K562 (cell line): ENCODE results near the gene SORCS2. TPM values are rescaled to one million over a fixed set of nuclear protein-coding genes. Genes with fewer than 3 reads are reported as not detected.

Experiments
- ATAC-seq: fragments of 200-7000 bp; cut with Tn5 transposase; 3 replicates; pipeline ENCODE4 v1.9.1; 2020; ENCODE audit warnings: moderate library complexity
- BruUV-seq: library from RNA; stranded (reverse); fragments of 400-500 nt; replicated peaks from 2 replicates; lab custom pipeline; 2021; lab: Mats Ljungman, UMichigan
- CTCF ChIA-PET: fragments of 300-600 bp; formaldehyde crosslinking; extraction: SDS; loops from one replicate; lab custom pipeline; 2021; ENCODE audit warnings: low intra/inter-chr PET ratio; lab: Yijun Ruan, JAX
- POLR2A ChIA-PET: fragments of 300-600, 350-650 bp; sonication (Branson Sonifier 250); formaldehyde crosslinking; extraction: SDS; loops from one replicate; lab custom pipeline; 2021; ENCODE audit warnings: antibody characterized with exemption, inconsistent platforms; lab: Yijun Ruan, JAX
- DNase-seq, 4 experiments: peaks; one replicate each; pipeline versions ENCODE4 v3.0.0 to v3.0.0-alpha.2; 2011 to 2018; ENCODE audit warnings: low spot score in 3 of 4, mixed read lengths in 3 of 4; ENCODE audit errors: extremely low read depth in 1 of 4
- FAIRE-seq: peaks from 2 replicates; lab custom pipeline; 2011; peaks lifted over from hg19 to GRCh38; lab: Jason Lieb, UNC
- H2AFZ ChIP-seq: 2 replicates; pipeline ENCODE4 v1.6.0; 2011; ENCODE audit warnings: low read depth, low read length, control low read depth, inconsistent platforms
- H3K27ac ChIP-seq: fragments of 200-600 bp; 3 replicates; pipeline ENCODE4 v1.8.0; 2011; ENCODE audit warnings: low read depth, mild to moderate bottlenecking, control low read depth, inconsistent platforms, low read length, moderate library complexity, mixed read lengths; ENCODE audit errors: extremely low read depth
- H3K27me3 ChIP-seq, 2 experiments: fragments of 300-600 bp in 1 of 2; 2 replicates in 1 of 2; 3 replicates in 1 of 2; pipeline versions ENCODE4 v1.6.0 to v1.8.0; 2011; ENCODE audit warnings: inconsistent platforms in 2 of 2, low read length in 2 of 2, mild to moderate bottlenecking in 1 of 2, mixed read lengths in 1 of 2, moderate library complexity in 1 of 2; ENCODE audit not compliant: control insufficient read depth in 2 of 2, insufficient read depth in 2 of 2
- H3K36me3 ChIP-seq: fragments of 300-600 bp; 3 replicates; pipeline ENCODE4 v1.8.0; 2011; ENCODE audit warnings: mild to moderate bottlenecking, low read length, inconsistent platforms; ENCODE audit not compliant: control insufficient read depth, insufficient read depth
- H3K4me1 ChIP-seq, 2 experiments: fragments of 200-600 bp in 1 of 2; replicated peaks in 1 of 2; 2 replicates in 1 of 2; 3 replicates in 1 of 2; pipeline versions ENCODE4 v1.5.1 to v1.8.0; 2011; ENCODE audit warnings: inconsistent platforms in 2 of 2, low read length in 2 of 2, mild to moderate bottlenecking in 1 of 2, mixed read lengths in 1 of 2, moderate library complexity in 1 of 2; ENCODE audit not compliant: control insufficient read depth in 2 of 2, insufficient read depth in 2 of 2
- H3K4me2 ChIP-seq: 2 replicates; pipeline ENCODE4 v1.6.1; 2011; ENCODE audit warnings: low read length, control low read depth, inconsistent platforms, mixed read lengths; ENCODE audit not compliant: insufficient read depth
- H3K4me3 ChIP-seq: fragments of 200-600 bp; sonication (generic), shearing (Covaris generic); 2 replicates; pipeline ENCODE4 v1.5.1; 2016; ENCODE audit warnings: control low read depth, inconsistent platforms
- H3K79me2 ChIP-seq: fragments of 200-600 bp; 3 replicates; pipeline ENCODE4 v1.8.0; 2011; ENCODE audit warnings: low read length, inconsistent platforms; ENCODE audit not compliant: control insufficient read depth, insufficient read depth
- H3K9ac ChIP-seq, 2 experiments: 2 replicates each; pipeline versions ENCODE4 v1.6.0 to v1.6.1; 2011; ENCODE audit warnings: low read depth in 2 of 2, low read length in 2 of 2, control low read depth in 1 of 2, inconsistent platforms in 1 of 2, mild to moderate bottlenecking in 1 of 2, mixed read lengths in 1 of 2; ENCODE audit not compliant: insufficient read depth in 1 of 2
- H3K9me1 ChIP-seq: one replicate; pipeline ENCODE4 v1.6.0; 2011; ENCODE audit warnings: inconsistent platforms, mild to moderate bottlenecking, low read length, moderate library complexity; ENCODE audit not compliant: control insufficient read depth, insufficient read depth
- H3K9me3 ChIP-seq: replicated peaks from 2 replicates; pipeline ENCODE4 v1.5.1; 2011; ENCODE audit warnings: low read depth, low read length, inconsistent platforms; ENCODE audit not compliant: control insufficient read depth, insufficient read depth
- H4K20me1 ChIP-seq: replicated peaks from 2 replicates; pipeline ENCODE4 v1.6.1; 2011; ENCODE audit warnings: low read length, inconsistent platforms, mixed read lengths; ENCODE audit not compliant: control insufficient read depth, insufficient read depth
- E2F6 ChIP-seq, 2 experiments: IDR thresholded peaks; 2 replicates each; pipeline ENCODE4 v1.6.1; 2011; ENCODE audit warnings: borderline replicate concordance in 1 of 2, control low read depth in 1 of 2, low read depth in 1 of 2, low read length in 1 of 2, mild to moderate bottlenecking in 1 of 2, mixed read lengths in 1 of 2, moderate library complexity in 1 of 2; ENCODE audit not compliant: insufficient read depth in 1 of 2, insufficient read length in 1 of 2, poor library complexity in 1 of 2, severe bottlenecking in 1 of 2; ENCODE audit errors: extremely low read depth in 1 of 2
- ELF4 ChIP-seq: fragments of 450-650 bp; formaldehyde crosslinking; IDR thresholded peaks from 2 replicates; pipeline ENCODE4 v1.4.0; 2022; ENCODE audit warnings: missing genetic modification characterization
- FOXP4 ChIP-seq: sonication (generic); formaldehyde crosslinking; IDR thresholded peaks from 2 replicates; pipeline ENCODE4 v1.8.0; 2022; ENCODE audit warnings: mild to moderate bottlenecking, missing genetic modification reagents, borderline replicate concordance
- MCM2 ChIP-seq: fragments of 450-650 bp; IDR thresholded peaks from 2 replicates; pipeline ENCODE4 v1.6.1; 2017; ENCODE audit warnings: low read depth, mild to moderate bottlenecking
- MEIS2 ChIP-seq: fragments of 450-650 bp; IDR thresholded peaks from 2 replicates; pipeline ENCODE4 v1.6.1; 2014; ENCODE audit warnings: mild to moderate bottlenecking; ENCODE audit not compliant: partially characterized antibody
- MTA3 ChIP-seq: fragments of 450-650 bp; formaldehyde crosslinking; IDR thresholded peaks from 2 replicates; pipeline ENCODE4 v1.6.1; 2017; ENCODE audit warnings: mild to moderate bottlenecking, borderline replicate concordance
- NCOA6 ChIP-seq: fragments of 450-650 bp; IDR thresholded peaks from 2 replicates; pipeline ENCODE4 v1.6.1; 2017; ENCODE audit warnings: mild to moderate bottlenecking
- POLR2B ChIP-seq: fragments of 450-650 bp; IDR thresholded peaks from 2 replicates; pipeline ENCODE4 v1.6.1; 2018; ENCODE audit warnings: low read depth; ENCODE audit not compliant: partially characterized antibody
- SREBF2 ChIP-seq: sonication (generic); formaldehyde crosslinking; IDR thresholded peaks from 2 replicates; pipeline ENCODE4 v1.4.0; 2020; ENCODE audit warnings: mild to moderate bottlenecking, missing genetic modification reagents
- TCFL5 ChIP-seq: fragments of 250-450 bp; sonication (Bioruptor Pico); conservative IDR thresholded peaks from 2 replicates; pipeline ENCODE4 v1.6.1; 2021; ENCODE audit warnings: mild to moderate bottlenecking, moderate library complexity, matching md5 sums
- THAP7 ChIP-seq: fragments of 250-450 bp; sonication (Bioruptor Pico); IDR thresholded peaks from 2 replicates; pipeline ENCODE4 v1.5.0; 2021
- ZNF3 ChIP-seq: fragments of 250-450 bp; sonication (Bioruptor Pico); IDR thresholded peaks from 2 replicates; pipeline ENCODE4 v1.5.0; 2021; ENCODE audit warnings: mild to moderate bottlenecking, moderate library complexity
- ZNF436 ChIP-seq: fragments of 250-450, 450-650 bp; sonication (Bioruptor Pico); formaldehyde crosslinking; IDR thresholded peaks from 2 replicates; pipeline ENCODE4 v1.7.0; 2020; ENCODE audit warnings: mild to moderate bottlenecking
- ZNF551 ChIP-seq: fragments of 250-450 bp; sonication (Bioruptor Pico); IDR thresholded peaks from 2 replicates; pipeline ENCODE4 v1.5.0; 2021; ENCODE audit warnings: mild to moderate bottlenecking, moderate library complexity
- WGBS: fragments of 100-300 bp; shearing (Covaris generic); methylation state at CpG from one replicate; pipeline ENCODE4 v1.1.6; 2016; ENCODE audit warnings: low coverage, mixed read lengths; ENCODE audit not compliant: insufficient coverage; ENCODE audit errors: missing lambda C conversion rate; 5-methylcytosine and 5-hydroxymethylcytosine counted together
- in situ Hi-C: fragments of 300-500 bp; cut with MboI; formaldehyde crosslinking; loops from 4 replicates; pipeline ENCODE4 v1.15.0; 2018; ENCODE audit warnings: inconsistent platforms, mixed read lengths
- intact Hi-C: fragments of 100-400 bp; cut with micrococcal nuclease; formaldehyde crosslinking; loops from 2 replicates; pipeline ENCODE4 v1.14.2; 2022
- polyA plus RNA-seq, 8 experiments: library from polyadenylated mRNA; depleted of rRNA in 4 of 8; stranded (reverse) in 5 of 8; unstranded in 3 of 8; fragments of >200 nt; fragmentation: Nextera tagmentation in 2 of 8; fragmentation: Illumina TruSeq in 1 of 8; extraction: Ambion mirVana in 2 of 8; extraction: Trizol in 1 of 8; gene quantifications; 2 replicates each; pipeline versions ENCODE4 v1.2.1 to v1.2.3, GENCODE V29; 2011 to 2014; ENCODE audit warnings: inconsistent platforms in 1 of 8, missing spikeins in 1 of 8
- total RNA-seq, 7 experiments: library from RNA; depleted of rRNA in 6 of 7; stranded (reverse); fragments of >200 nt in 6 of 7; fragmentation: Illumina TruSeq in 2 of 7; extraction: Trizol in 2 of 7; gene quantifications; 2 replicates each; pipeline versions ENCODE4 v1.2.1 to v1.2.3, GENCODE V29; 2011 to 2021; ENCODE audit warnings: low replicate concordance in 1 of 7

Gene SORCS2
- total and polyA plus RNA-seq, 9 of the 15 experiments (the other 6 are each of a cell fraction or from before 2014, with no cell fraction given) = not detected

GRCh38 chr4:7556558-7556957, 364.2 kb downstream of the SORCS2 start:
- Histone ChIP-seq H3K4me2 (no peak overlapping the region), H3K36me3 (no peaks in the 10 kb centered on the region), H3K4me3 (no peak overlapping the region), H3K27ac (no peak overlapping the region), H3K9me1 (no peaks in the 10 kb centered on the region), H3K27me3 (no peaks in the 10 kb centered on the region), H3K9ac (no peak overlapping the region), H3K79me2 (no peaks in the 10 kb centered on the region), H4K20me1 (no peaks in the 10 kb centered on the region), H3K9me3 (no peaks in the 10 kb centered on the region), H3K4me1 (no peaks in the 10 kb centered on the region; a peak in 1 of 5 replicates), H2AFZ (no peak overlapping the region)
- TF ChIP-seq POLR2B (no peak), ELF4 (CRISPR knock-in tag) (no peak)
- in situ Hi-C loops = no loop called here
- FAIRE-seq = no peak
- CTCF ChIA-PET = no interaction called here
- ATAC-seq = no peak
- intact Hi-C loops = no loop called here
- POLR2A ChIA-PET = no interaction called here
- no TSS peak for BruUV-seq
- no peak for DNase-seq

- no peak for FAIRE-seq
- Histone ChIP-seq H3K79me2 (no peaks in the 10 kb centered on the region), H3K27ac (no peak overlapping the region), H3K4me1 (no peaks in the 10 kb centered on the region; a peak in 1 of 5 replicates), H3K9me1 (no peaks in the 10 kb centered on the region), H2AFZ (no peak overlapping the region), H3K36me3 (no peaks in the 10 kb centered on the region), H4K20me1 (no peaks in the 10 kb centered on the region), H3K9ac (no peak overlapping the region), H3K9me3 (no peaks in the 10 kb centered on the region), H3K4me3 (no peak overlapping the region), H3K4me2 (no peak overlapping the region), H3K27me3 (no peaks in the 10 kb centered on the region)
- no TSS peak for BruUV-seq
- ChIA-PET POLR2A (no interaction called here), CTCF (no interaction called here)
- DNase-seq = no peak
- in situ Hi-C loops = no loop called here
- ATAC-seq = no peak
- TF ChIP-seq POLR2B (no peak), ZNF3 (CRISPR knock-in tag) (no peak), ZNF551 (no peak), NCOA6 (no peak), SREBF2 (CRISPR knock-in tag) (no peak), MCM2 (no peak), E2F6 (IDR thresholded peaks at IDR 0.05; ENCODE audit: borderline replicate concordance in 1 of 2, extremely low read depth in 1 of 2, insufficient read depth in 1 of 2, insufficient read length in 1 of 2, low read depth in 1 of 2, low read length in 1 of 2, poor library complexity in 1 of 2, severe bottlenecking in 1 of 2) (no peak), MEIS2 (no peak), ZNF436 (no peak), THAP7 (CRISPR knock-in tag) (no peak), MTA3 (no peak), FOXP4 (no peak), TCFL5 (CRISPR knock-in tag) (no peak)
- intact Hi-C loops = no loop called here
- WGBS = 1% methylated on average over 7 of the region's 7 CpGs
These were observed 365.1 kb downstream of the SORCS2 start for GRCh38 chr4:7557456-7557855.
